ENCODE data around the gene SMOC1.

- TF ChIP-seq CTCF (IDR thresholded peaks at IDR 0.05): no peak
- no peak for TF ChIP-seq POLR2A (IDR thresholded peaks at IDR 0.05)
Measured at GRCh38 chr14:69968132-69968531, 88.9 kb downstream of the SMOC1 start.

Measured in body of pancreas (tissue), 4 donors.